ENCODE measurements around the gene CPTP.

The CPTP gene

DNA sequence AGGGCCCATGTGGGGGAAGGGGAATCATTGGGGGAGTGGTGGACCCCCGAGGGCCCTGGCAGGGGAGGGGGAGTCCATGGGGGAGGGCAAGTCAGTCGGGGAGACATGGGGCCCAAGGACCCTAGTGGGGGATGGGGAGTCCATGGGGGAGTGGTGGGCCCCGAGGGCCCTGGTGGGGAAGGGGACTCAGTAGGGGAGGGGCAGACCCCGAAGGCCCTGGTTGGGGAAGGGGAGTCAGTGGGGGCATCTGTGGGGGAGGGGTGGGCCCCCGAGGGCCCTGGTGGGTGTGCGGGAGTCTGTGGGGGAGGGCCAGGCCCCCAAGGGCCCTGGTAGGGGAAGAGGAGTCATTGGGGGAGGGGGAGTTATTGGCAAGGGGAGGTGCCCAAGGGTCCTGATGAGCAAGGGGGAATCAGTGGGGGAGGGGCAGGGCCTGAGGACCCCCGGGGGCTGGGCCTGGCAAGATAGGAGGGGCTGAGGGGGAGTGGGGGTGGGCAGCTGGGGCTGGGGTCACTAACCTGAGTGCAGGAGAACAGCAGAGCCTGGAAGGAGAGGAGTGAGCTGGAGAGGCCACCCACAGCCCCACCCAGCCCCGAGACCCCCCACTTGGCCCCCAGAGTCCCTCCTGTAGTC lies 31.7 kb downstream of the CPTP start:
- Histone ChIP-seq H3K27me3 (peaks cover 100% of the 10 kb centered on the region), H3K9me3 (no peaks in the 10 kb centered on the region), H3K4me1 (ENCODE audit: control insufficient read depth in 1 of 2, insufficient read depth in 1 of 2, low read depth in 1 of 2, low read length in 1 of 2) (peaks cover 0 to 10% of the 10 kb centered on the region in 2 experiments), H3K27ac (no peak overlapping the region), H3K36me3 (no peaks in the 10 kb centered on the region), H3K4me3 (ENCODE audit: low read depth in 1 of 2, low read length in 1 of 2) (no peak overlapping the region)
- TF ChIP-seq, protein P1, sequence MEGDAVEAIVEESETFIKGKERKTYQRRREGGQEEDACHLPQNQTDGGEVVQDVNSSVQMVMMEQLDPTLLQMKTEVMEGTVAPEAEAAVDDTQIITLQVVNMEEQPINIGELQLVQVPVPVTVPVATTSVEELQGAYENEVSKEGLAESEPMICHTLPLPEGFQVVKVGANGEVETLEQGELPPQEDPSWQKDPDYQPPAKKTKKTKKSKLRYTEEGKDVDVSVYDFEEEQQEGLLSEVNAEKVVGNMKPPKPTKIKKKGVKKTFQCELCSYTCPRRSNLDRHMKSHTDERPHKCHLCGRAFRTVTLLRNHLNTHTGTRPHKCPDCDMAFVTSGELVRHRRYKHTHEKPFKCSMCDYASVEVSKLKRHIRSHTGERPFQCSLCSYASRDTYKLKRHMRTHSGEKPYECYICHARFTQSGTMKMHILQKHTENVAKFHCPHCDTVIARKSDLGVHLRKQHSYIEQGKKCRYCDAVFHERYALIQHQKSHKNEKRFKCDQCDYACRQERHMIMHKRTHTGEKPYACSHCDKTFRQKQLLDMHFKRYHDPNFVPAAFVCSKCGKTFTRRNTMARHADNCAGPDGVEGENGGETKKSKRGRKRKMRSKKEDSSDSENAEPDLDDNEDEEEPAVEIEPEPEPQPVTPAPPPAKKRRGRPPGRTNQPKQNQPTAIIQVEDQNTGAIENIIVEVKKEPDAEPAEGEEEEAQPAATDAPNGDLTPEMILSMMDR (IDR thresholded peaks at IDR 0.05): no peak

DNA sequence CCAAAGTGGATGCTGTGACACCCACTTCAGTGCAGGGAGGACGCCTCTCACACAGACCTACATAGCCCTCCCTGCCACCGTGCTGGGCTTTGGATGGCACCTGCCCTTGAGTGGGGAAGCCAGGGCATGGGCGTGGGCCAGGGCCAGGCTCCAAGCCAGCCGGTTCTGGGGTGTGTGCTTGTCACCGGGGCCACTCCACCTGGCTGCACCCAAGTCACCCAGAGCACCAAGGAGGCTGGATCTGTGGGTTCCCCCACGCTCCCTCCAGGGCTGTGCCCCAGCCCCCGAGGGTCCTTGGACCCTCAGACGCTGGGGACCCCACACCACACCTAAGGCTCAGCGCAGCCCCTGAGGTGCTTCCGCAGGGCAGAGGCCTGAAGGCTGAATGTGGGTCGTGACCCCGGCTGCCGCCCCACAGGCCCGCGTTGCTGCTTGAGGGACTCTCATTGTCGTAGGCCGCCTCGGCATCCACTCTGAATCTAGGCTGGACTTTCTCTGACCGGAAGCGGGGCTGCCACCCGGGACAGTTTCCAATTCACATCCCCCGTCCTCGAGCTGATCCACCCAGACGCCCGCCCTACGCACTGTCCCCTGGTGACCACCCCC lies 32.3 kb downstream of the CPTP start:
- Histone ChIP-seq H3K27ac (no peak overlapping the region), H3K36me3 (no peaks in the 10 kb centered on the region), H3K4me1 (ENCODE audit: control insufficient read depth in 1 of 2, insufficient read depth in 1 of 2, low read depth in 1 of 2, low read length in 1 of 2) (peaks cover 0 to 10% of the 10 kb centered on the region in 2 experiments), H3K9me3 (no peaks in the 10 kb centered on the region), H3K4me3 (ENCODE audit: low read depth in 1 of 2, low read length in 1 of 2) (no peak overlapping the region), H3K27me3 (peaks cover 100% of the 10 kb centered on the region)
- TF ChIP-seq, protein P1 (IDR thresholded peaks at IDR 0.05): no peak

DNA sequence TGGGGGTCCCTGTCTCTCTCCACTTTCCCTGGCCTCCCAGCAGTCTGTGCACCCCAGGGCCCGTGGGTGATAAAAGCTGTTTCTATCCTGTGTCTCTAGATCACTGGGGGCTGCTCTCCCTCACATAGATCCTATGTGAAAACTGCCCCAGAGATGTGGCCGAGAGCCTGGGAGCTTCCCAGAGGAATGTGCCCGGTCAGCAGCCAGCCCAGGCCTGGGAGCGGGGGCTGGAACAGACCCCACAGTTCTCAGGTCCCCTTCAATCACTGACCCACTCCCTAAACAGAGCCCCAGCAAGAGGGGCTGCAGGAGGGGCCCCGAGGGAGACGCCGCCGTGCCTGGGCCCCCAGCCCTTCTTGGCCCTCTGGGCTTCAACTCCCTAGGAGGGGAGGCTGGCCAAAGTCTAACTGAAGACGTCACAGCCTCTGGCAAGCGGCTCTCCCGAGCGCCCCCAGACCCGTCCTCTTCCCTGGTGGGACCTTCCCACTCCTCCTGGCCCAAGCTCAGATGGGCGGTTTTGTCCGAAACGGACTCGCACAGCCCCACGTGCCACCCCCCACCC lies 33.4 kb downstream of the CPTP start:
- H3K4me3 ChIP-seq (ENCODE audit: low read depth in 1 of 2, low read length in 1 of 2): no peak overlapping the region
- TF ChIP-seq, protein P1 (IDR thresholded peaks at IDR 0.05): no peak

DNA sequence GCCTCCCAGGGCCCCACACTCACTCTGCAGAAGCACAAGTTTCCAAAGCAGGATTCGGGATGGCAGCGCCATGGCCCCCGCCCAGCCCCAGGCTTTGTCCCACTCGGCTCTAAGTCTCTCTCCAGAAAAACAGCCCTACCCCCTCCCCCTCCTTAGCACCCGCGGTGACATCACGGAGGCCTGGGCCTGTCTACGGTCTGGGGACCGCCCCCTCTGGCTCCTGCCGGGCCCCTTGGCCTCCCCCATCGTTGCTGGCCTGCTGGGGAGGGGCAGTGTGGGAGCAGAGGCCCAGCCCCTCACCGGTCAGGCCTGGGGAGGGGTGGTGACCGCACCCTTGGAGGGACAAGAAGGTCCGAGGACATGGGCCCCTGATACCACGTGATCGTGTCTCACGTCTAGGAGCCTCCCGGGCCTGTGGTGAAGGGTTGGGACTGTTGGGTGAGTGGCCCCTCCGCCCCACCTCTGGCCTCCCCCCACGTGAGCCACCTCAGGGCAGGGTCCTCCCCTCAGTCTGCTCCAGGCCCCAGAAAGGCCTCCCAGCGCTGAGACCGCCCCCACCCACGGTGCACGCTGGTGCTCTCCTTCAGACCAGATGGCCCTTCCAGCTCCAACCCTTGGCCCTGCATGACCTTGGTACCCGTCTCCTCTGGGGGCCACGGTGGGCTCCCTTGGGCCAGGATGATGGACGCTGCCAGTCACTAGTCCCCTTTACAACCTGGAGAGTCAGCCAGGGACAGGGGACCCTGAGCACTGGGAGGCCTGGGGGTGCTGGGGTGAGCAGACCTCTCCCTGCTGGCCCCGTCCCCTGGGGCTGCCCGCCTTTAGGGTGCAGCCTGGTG lies 34.0 kb downstream of the CPTP start, which contains the start of gene MXRA8:
Gene MXRA8 (minus strand): TSS at position 123 of the 839 bp plus-strand sequence. CDS start 51 bp downstream, at position 72.
- H3K36me3 ChIP-seq: no peaks in the 10 kb centered on the region
- no peaks in the 10 kb centered on the region for H3K9me3 ChIP-seq
- H3K27ac ChIP-seq: no peak within 1 kb of the TSS
- peaks cover 94% of the 10 kb centered on the region for H3K27me3 ChIP-seq
- no peak within 1 kb of the TSS for H3K4me3 ChIP-seq (ENCODE audit: low read depth in 1 of 2, low read length in 1 of 2)
- peaks cover 0 to 10% of the 10 kb centered on the region in 2 experiments for H3K4me1 ChIP-seq (ENCODE audit: control insufficient read depth in 1 of 2, insufficient read depth in 1 of 2, low read depth in 1 of 2, low read length in 1 of 2)
- TF ChIP-seq, protein P1 (IDR thresholded peaks at IDR 0.05): no peak

More for the DNA sequence above, 33.4 kb downstream of the CPTP start:
- Histone ChIP-seq H3K36me3 (no peaks in the 10 kb centered on the region), H3K27me3 (peaks cover 99% of the 10 kb centered on the region), H3K4me1 (ENCODE audit: control insufficient read depth in 1 of 2, insufficient read depth in 1 of 2, low read depth in 1 of 2, low read length in 1 of 2) (peaks cover 0 to 10% of the 10 kb centered on the region in 2 experiments), H3K9me3 (no peaks in the 10 kb centered on the region), H3K27ac (no peak overlapping the region)

DNA sequence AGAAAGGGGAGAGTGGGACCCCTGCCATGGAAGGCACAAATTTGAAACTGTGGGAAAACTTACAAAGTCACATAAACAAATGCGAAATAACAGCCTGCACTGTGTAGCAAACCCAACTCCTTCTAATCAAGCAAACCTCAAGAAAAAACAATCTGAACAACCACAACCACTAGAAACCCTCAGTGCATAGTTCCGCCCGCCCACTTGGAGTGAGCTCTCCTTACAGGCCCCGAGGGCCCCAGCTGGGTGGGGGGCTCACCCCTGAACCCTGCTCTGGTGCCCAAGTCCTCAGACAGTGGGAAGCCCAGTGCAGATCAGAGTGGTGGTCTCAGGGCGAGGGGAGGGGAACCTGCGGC lies 34.7 kb downstream of the CPTP start:
- Histone ChIP-seq H3K27me3 (peaks cover 91% of the 10 kb centered on the region), H3K27ac (no peak overlapping the region), H3K4me3 (ENCODE audit: low read depth in 1 of 2, low read length in 1 of 2) (no peak overlapping the region), H3K9me3 (no peaks in the 10 kb centered on the region), H3K4me1 (ENCODE audit: control insufficient read depth in 1 of 2, insufficient read depth in 1 of 2, low read depth in 1 of 2, low read length in 1 of 2) (peaks cover 0 to 10% of the 10 kb centered on the region in 2 experiments), H3K36me3 (no peaks in the 10 kb centered on the region)
- TF ChIP-seq, protein P1 (IDR thresholded peaks at IDR 0.05): no peak
